A673 (cell line): Measurements from ENCODE around the gene PCDH17. TPM values are rescaled to one million over a fixed set of nuclear protein-coding genes. Genes with fewer than 3 reads are reported as not detected.

ENCODE experiments used
- BruUV-seq: library from RNA; stranded (reverse); fragments of 400-500 nt; replicated peaks from 2 replicates; lab custom pipeline; 2021; lab: Mats Ljungman, UMichigan
- CTCF ChIA-PET: fragments of 300-600 bp; sonication (Branson Sonifier 250); formaldehyde crosslinking; loops from one replicate; lab custom pipeline; 2022; ENCODE audit warnings: antibody characterized with exemption; lab: Charles Lee
- POLR2A ChIA-PET: fragments of 300-600 bp; sonication (Branson Sonifier 250); formaldehyde crosslinking; loops from one replicate; lab custom pipeline; 2022; ENCODE audit warnings: antibody characterized with exemption; ENCODE audit not compliant: low non-redundant PET; lab: Charles Lee
- DNase-seq: peaks from one replicate; pipeline ENCODE4 v3.0.0-alpha.2; 2015; ENCODE audit warnings: low spot score
- H3K27ac ChIP-seq: fragments of 200-600 bp; sonication (generic); 2 replicates; pipeline ENCODE4 v1.5.1; 2016; ENCODE audit warnings: mixed run types, low read depth, mild to moderate bottlenecking, mixed read lengths, antibody characterized with exemption, low read length; ENCODE audit not compliant: poor library complexity, severe bottlenecking
- H3K27me3 ChIP-seq: fragments of 200-600 bp; sonication (generic); replicated peaks from 2 replicates; pipeline ENCODE4 v1.6.1; 2017; ENCODE audit warnings: mixed run types, low read depth, mild to moderate bottlenecking, mixed read lengths, antibody characterized with exemption, low read length; ENCODE audit not compliant: insufficient read depth, poor library complexity
- H3K36me3 ChIP-seq: fragments of 200-600 bp; sonication (generic); 2 replicates; pipeline ENCODE4 v1.6.1; 2016; ENCODE audit warnings: mixed run types, mild to moderate bottlenecking, mixed read lengths, antibody characterized with exemption, low read length; ENCODE audit not compliant: insufficient read depth, poor library complexity, severe bottlenecking
- H3K4me1 ChIP-seq: fragments of 200-600 bp; sonication (generic); 2 replicates; pipeline ENCODE4 v1.6.1; 2017; ENCODE audit warnings: mixed run types, mild to moderate bottlenecking, mixed read lengths, antibody characterized with exemption, low read length; ENCODE audit not compliant: insufficient read depth, poor library complexity, severe bottlenecking
- H3K4me3 ChIP-seq: fragments of 200-600 bp; sonication (generic); 2 replicates; pipeline ENCODE4 v1.5.1; 2016; ENCODE audit warnings: low read depth, mixed run types, mild to moderate bottlenecking, mixed read lengths, low read length; ENCODE audit not compliant: poor library complexity, severe bottlenecking
- H3K9me3 ChIP-seq: fragments of 200-600 bp; sonication (generic); 2 replicates; pipeline ENCODE4 v1.6.1; 2016; ENCODE audit warnings: mixed run types, low read depth, mild to moderate bottlenecking, mixed read lengths, antibody characterized with exemption, low read length; ENCODE audit not compliant: poor library complexity, severe bottlenecking
- EZH2 ChIP-seq: fragments of 200-600 bp; sonication (generic); IDR thresholded peaks from 2 replicates; pipeline ENCODE4 v1.6.1; 2017; ENCODE audit warnings: borderline replicate concordance, low read depth, mild to moderate bottlenecking, mixed read lengths, antibody characterized with exemption, low read length; ENCODE audit not compliant: poor library complexity, severe bottlenecking
- intact Hi-C: fragments of 100-400 bp; cut with micrococcal nuclease; formaldehyde crosslinking; loops from one replicate; pipeline ENCODE4 v1.10.0; 2022; ENCODE audit not compliant: unreplicated experiment
- total RNA-seq: library from RNA; stranded (reverse); gene quantifications from 2 replicates; pipeline ENCODE4 v1.2.3, GENCODE V29; 2021
- TF ChIP-seq, protein P1 (sequence below): fragments of 300-800, 200-600 bp; sonication (generic); conservative IDR thresholded peaks from 2 replicates; pipeline ENCODE4 v1.5.1; 2017; ENCODE audit warnings: low read depth, mild to moderate bottlenecking, antibody characterized with exemption, low read length, moderate library complexity, mixed read lengths

The PCDH17 gene
- total RNA-seq, 1 experiment from 2014 or later, result 79.5 TPM

DNA sequence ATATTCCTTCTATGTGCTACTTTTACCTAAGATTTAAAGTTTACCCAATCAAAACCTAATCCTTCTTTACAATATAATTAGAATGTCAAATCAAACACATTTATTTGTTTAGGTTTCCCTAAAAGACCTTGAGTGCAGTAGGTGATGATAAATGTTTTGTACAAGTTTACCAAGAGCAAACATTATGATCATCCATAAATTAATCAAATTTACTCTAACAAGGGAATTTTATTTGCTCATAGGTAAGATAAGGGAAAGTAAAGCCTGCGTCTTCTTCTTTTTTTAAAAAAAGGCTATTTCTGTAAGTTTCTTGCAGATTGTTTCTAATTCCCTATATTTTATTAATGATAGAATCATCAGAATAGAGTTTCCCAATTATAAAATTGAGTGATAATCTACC lies 48.0 kb upstream of the PCDH17 start:
- Histone ChIP-seq H3K27ac (no peak overlapping the region), H3K27me3 (no peaks in the 10 kb centered on the region), H3K4me1 (no peaks in the 10 kb centered on the region), H3K36me3 (no peaks in the 10 kb centered on the region), H3K9me3 (no peaks in the 10 kb centered on the region), H3K4me3 (no peak overlapping the region)
- TF ChIP-seq, protein P1, sequence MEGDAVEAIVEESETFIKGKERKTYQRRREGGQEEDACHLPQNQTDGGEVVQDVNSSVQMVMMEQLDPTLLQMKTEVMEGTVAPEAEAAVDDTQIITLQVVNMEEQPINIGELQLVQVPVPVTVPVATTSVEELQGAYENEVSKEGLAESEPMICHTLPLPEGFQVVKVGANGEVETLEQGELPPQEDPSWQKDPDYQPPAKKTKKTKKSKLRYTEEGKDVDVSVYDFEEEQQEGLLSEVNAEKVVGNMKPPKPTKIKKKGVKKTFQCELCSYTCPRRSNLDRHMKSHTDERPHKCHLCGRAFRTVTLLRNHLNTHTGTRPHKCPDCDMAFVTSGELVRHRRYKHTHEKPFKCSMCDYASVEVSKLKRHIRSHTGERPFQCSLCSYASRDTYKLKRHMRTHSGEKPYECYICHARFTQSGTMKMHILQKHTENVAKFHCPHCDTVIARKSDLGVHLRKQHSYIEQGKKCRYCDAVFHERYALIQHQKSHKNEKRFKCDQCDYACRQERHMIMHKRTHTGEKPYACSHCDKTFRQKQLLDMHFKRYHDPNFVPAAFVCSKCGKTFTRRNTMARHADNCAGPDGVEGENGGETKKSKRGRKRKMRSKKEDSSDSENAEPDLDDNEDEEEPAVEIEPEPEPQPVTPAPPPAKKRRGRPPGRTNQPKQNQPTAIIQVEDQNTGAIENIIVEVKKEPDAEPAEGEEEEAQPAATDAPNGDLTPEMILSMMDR, result no peak
- no peak for TF ChIP-seq EZH2
- POLR2A ChIA-PET, result no interaction called here
- no TSS peak for BruUV-seq
- no peak for DNase-seq
- intact Hi-C loops, result no loop called here
- CTCF ChIA-PET, result no interaction called here

DNA sequence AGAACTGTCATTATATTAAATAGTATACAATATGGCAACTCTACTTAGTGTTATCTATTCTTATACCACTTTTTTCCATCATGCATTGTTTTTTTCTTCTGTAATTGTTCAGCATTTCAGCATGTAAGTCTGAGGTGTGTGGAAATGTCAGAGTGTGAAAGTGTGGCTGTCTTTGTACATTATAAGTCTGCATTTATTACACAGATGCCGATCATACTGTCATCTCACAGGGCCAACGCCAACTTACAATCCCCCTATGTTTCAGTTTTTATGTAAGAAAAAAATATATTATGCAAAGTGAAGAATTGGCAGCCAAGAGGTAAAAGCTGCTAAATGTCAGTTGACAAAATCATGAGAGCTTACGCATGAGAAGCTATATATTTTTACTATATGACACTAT lies 42.9 kb upstream of the PCDH17 start:
- intact Hi-C loops, result no loop called here
- H3K4me1 ChIP-seq, result no peaks in the 10 kb centered on the region
- no peaks in the 10 kb centered on the region for H3K36me3 ChIP-seq
- H3K9me3 ChIP-seq, result no peaks in the 10 kb centered on the region
- DNase-seq, result no peak
- TF ChIP-seq, protein P1, result no peak
- no peak for TF ChIP-seq EZH2
- CTCF ChIA-PET, result no interaction called here
- no peak overlapping the region for H3K4me3 ChIP-seq
- no peaks in the 10 kb centered on the region for H3K27me3 ChIP-seq
- POLR2A ChIA-PET, result no interaction called here
- H3K27ac ChIP-seq, result no peak overlapping the region
- no TSS peak for BruUV-seq

DNA sequence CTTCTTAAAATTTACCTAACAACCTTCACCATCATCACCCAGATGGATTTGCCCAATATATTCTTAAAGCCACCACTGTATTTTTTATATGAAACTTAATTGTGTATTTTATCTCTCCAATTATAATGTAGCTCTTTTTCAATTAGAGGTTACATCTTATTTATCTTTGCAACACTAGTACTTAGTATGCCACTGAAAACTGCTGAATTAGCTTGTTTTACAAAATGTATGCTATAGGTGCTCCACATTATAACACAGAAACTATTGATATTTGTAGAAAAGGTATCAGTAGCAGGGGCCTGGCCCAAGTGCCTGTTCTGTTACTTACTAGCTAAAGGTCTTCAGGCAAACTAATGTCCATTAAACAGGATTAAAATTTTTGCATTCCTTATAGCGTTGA lies 35.8 kb upstream of the PCDH17 start:
- no TSS peak for BruUV-seq

More for the DNA sequence above, 35.8 kb upstream of the PCDH17 start:
- Histone ChIP-seq H3K27me3 (no peaks in the 10 kb centered on the region), H3K4me1 (no peaks in the 10 kb centered on the region), H3K9me3 (no peaks in the 10 kb centered on the region), H3K27ac (no peak overlapping the region), H3K36me3 (no peaks in the 10 kb centered on the region), H3K4me3 (no peak overlapping the region)
- intact Hi-C loops, result no loop called here
- ChIA-PET POLR2A (no interaction called here), CTCF (no interaction called here)
- TF ChIP-seq, protein P1, result no peak
- no peak for TF ChIP-seq EZH2
- DNase-seq, result no peak
